Measurements from ENCODE around the gene COPZ2. TPM values are rescaled to one million over a fixed set of nuclear protein-coding genes. Genes with fewer than 3 reads are reported as not detected.
A peak's percentile ranks its signal among the peaks of the same experiment; 100 is the strongest.

Gene COPZ2
- total and polyA plus RNA-seq, 9 of the 15 experiments (the other 6 are each of a cell fraction or from before 2014, with no cell fraction given), result 0.22 to 0.49 TPM; not detected in 7

- TF ChIP-seq BACH1 (tag; IDR thresholded peaks at IDR 0.05) (no peak), RNF219 (CRISPR knock-in tag; IDR thresholded peaks at IDR 0.05) (no peak), ZNF696 (CRISPR knock-in tag; conservative IDR thresholded peaks at IDR 0.05) (no peak), FOXP4 (CRISPR knock-in tag; IDR thresholded peaks at IDR 0.05; ENCODE audit: borderline replicate concordance) (peak; percentile 21; the same call in 1 of the 2 replicates), SMARCA4 (IDR thresholded peaks at IDR 0.05) (no peak), SAFB (IDR thresholded peaks at IDR 0.05; ENCODE audit: borderline replicate concordance, low read depth, low read length) (no peak), NFATC3 (IDR thresholded peaks at IDR 0.05) (no peak), ERF (CRISPR knock-in tag; IDR thresholded peaks at IDR 0.05) (no peak), DLX4 (CRISPR knock-in tag; IDR thresholded peaks at IDR 0.05) (no peak), SMC3 (conservative IDR thresholded peaks at IDR 0.05; ENCODE audit: insufficient read depth, low read depth, low read length) (no peak), HOMEZ (CRISPR knock-in tag; IDR thresholded peaks at IDR 0.05) (no peak), RUNX1 (IDR thresholded peaks at IDR 0.05; ENCODE audit: low read depth) (no peak), ZNF395 (CRISPR knock-in tag; IDR thresholded peaks at IDR 0.05) (no peak), TOE1 (IDR thresholded peaks at IDR 0.05; ENCODE audit: borderline replicate concordance) (no peak), TOE1 (CRISPR knock-in tag; IDR thresholded peaks at IDR 0.05; ENCODE audit: borderline replicate concordance, low read depth) (no peak), ZNF175 (CRISPR knock-in tag; IDR thresholded peaks at IDR 0.05; ENCODE audit: low read depth) (no peak), U2AF2 (optimal IDR thresholded peaks at IDR 0.05; ENCODE audit: low read depth, low read length) (no peak)
Measured at GRCh38 chr17:48051706-48052486, 14.3 kb upstream of the COPZ2 start (continued).

All from K562 (cell line).